Right atrium auricular region (tissue), 2 donors: ENCODE results near the gene PGGT1B. TPM values are rescaled to one million over a fixed set of nuclear protein-coding genes. Genes with fewer than 3 reads are reported as not detected.

ENCODE experiments used
- DNase-seq: peaks from one replicate; pipeline ENCODE4 v3.0.0-alpha.2; 2019; ENCODE audit warnings: low spot score
- H3K27ac ChIP-seq, 2 donors: fragments of 200-600 bp; sonication (generic); 1 replicate in 1 of 2; 2 replicates in 1 of 2; pipeline ENCODE4 v1.5.1; 2016 to 2019
- H3K27me3 ChIP-seq, 2 donors: fragments of 200-600 bp; sonication (generic); one replicate each; pipeline versions ENCODE4 v1.5.1 to v1.6.0; 2017 to 2019
- H3K36me3 ChIP-seq: fragments of 200-600 bp; sonication (generic); one replicate; pipeline ENCODE4 v1.5.1; 2016
- H3K4me1 ChIP-seq, 2 donors: fragments of 200-600 bp; sonication (generic); one replicate each; pipeline versions ENCODE4 v1.5.1 to v1.6.0; 2017 to 2019
- H3K4me3 ChIP-seq, 2 donors: fragments of 200-600 bp; sonication (generic); 1 replicate in 1 of 2; 2 replicates in 1 of 2; pipeline ENCODE4 v1.5.1; 2017 to 2019; ENCODE audit warnings: mild to moderate bottlenecking in 1 of 2, moderate library complexity in 1 of 2
- H3K9me3 ChIP-seq, 2 donors: fragments of 200-600 bp; sonication (generic); one replicate each; pipeline ENCODE4 v1.5.1; 2019
- CTCF ChIP-seq, 2 donors: fragments of 200-600 bp; sonication (generic); IDR thresholded peaks; one replicate each; pipeline ENCODE4 v1.5.1; 2019; ENCODE audit warnings: antibody characterized with exemption in 2 of 2
- total RNA-seq, 2 donors: library from RNA; depleted of rRNA; stranded (reverse); fragments of >200 nt; gene quantifications; one replicate each; pipeline ENCODE4 v1.1.0, GENCODE V29; 2016

Gene PGGT1B
- total RNA-seq, 2 donors from 2014 or later: 4.3 to 8.8 TPM

- no peak for DNase-seq
- Histone ChIP-seq H3K4me1 (peaks cover 0 to 5% of the 10 kb centered on the region in 2 donors), H3K27ac (no peak overlapping the region), H3K9me3 (no peaks in the 10 kb centered on the region), H3K27me3 (no peaks in the 10 kb centered on the region), H3K36me3 (no peaks in the 10 kb centered on the region), H3K4me3 (no peak overlapping the region)
- TF ChIP-seq CTCF (IDR thresholded peaks at IDR 0.05): no peak
Measured at GRCh38 chr5:115298811-115299210, 36.1 kb upstream of the PGGT1B start.

GRCh38 chr5:115297031-115297430 is 34.4 kb upstream of the PGGT1B start:
- no peaks in the 10 kb centered on the region for H3K36me3 ChIP-seq
- H3K4me1 ChIP-seq: peaks cover 0 to 5% of the 10 kb centered on the region in 2 donors
- DNase-seq: no peak
- H3K27me3 ChIP-seq: no peaks in the 10 kb centered on the region
- H3K9me3 ChIP-seq: peaks cover 0 to 2% of the 10 kb centered on the region in 2 donors
- TF ChIP-seq CTCF (IDR thresholded peaks at IDR 0.05): no peak
- H3K27ac ChIP-seq: no peak overlapping the region
- H3K4me3 ChIP-seq: peak overlapping the region; percentile 69 to 82

- Histone ChIP-seq H3K36me3 (no peaks in the 10 kb centered on the region), H3K4me3 (peak within 1 kb of the TSS; percentile 69 to 82), H3K9me3 (peaks cover 0 to 3% of the 10 kb centered on the region in 2 donors), H3K27ac (peak within 1 kb of the TSS; percentile 51 to 78), H3K4me1 (peaks cover 0 to 5% of the 10 kb centered on the region in 2 donors), H3K27me3 (no peaks in the 10 kb centered on the region)
- DNase-seq: no peak
- TF ChIP-seq CTCF (IDR thresholded peaks at IDR 0.05): peak in 1 of 2 donors; percentile 17
Measured at GRCh38 chr5:115296124-115297022, 33.7 kb upstream of the PGGT1B start, which contains the start of gene CCDC112. CCDC112 (minus strand) TSS chr5:115296654; CDS start chr5:115296543, 111 bp downstream.

GRCh38 chr5:115295777-115296123 is 33.1 kb upstream of the PGGT1B start:
- peak overlapping the region; percentile 69 to 82 for H3K4me3 ChIP-seq
- H3K36me3 ChIP-seq: no peaks in the 10 kb centered on the region
- peaks cover 0 to 3% of the 10 kb centered on the region in 2 donors for H3K9me3 ChIP-seq
- H3K27me3 ChIP-seq: no peaks in the 10 kb centered on the region
- H3K4me1 ChIP-seq: peaks cover 0 to 5% of the 10 kb centered on the region in 2 donors
- DNase-seq: no peak
- TF ChIP-seq CTCF (IDR thresholded peaks at IDR 0.05): no peak
- H3K27ac ChIP-seq: peak overlapping the region; percentile 51 to 78

- peaks cover 0 to 5% of the 10 kb centered on the region in 2 donors for H3K4me1 ChIP-seq
- peaks cover 0 to 3% of the 10 kb centered on the region in 2 donors for H3K9me3 ChIP-seq
- DNase-seq: no peak
Measured at GRCh38 chr5:115291397-115291796, 28.7 kb upstream of the PGGT1B start.

More at GRCh38 chr5:115291397-115291796, 28.7 kb upstream of the PGGT1B start:
- no peak for TF ChIP-seq CTCF (IDR thresholded peaks at IDR 0.05)
- no peaks in the 10 kb centered on the region for H3K27me3 ChIP-seq
- H3K4me3 ChIP-seq: no peak overlapping the region
- H3K36me3 ChIP-seq: no peaks in the 10 kb centered on the region
- H3K27ac ChIP-seq: no peak overlapping the region
